Femur (tissue), 1 donor: ENCODE results near the gene ABCA13.

Source experiments
- DNase-seq: peaks from one replicate; pipeline ENCODE4 v3.0.0-alpha.2; 2017

Gene ABCA13

GRCh38 chr7:48537561-48537960 lies 366.3 kb downstream of the ABCA13 start:
- DNase-seq = no peak

GRCh38 chr7:48540746-48541145 lies 369.5 kb downstream of the ABCA13 start:
- no peak for DNase-seq

- no peak for DNase-seq
Observed at GRCh38 chr7:48548667-48549066, 377.4 kb downstream of the ABCA13 start.

GRCh38 chr7:48551652-48552051 lies 380.4 kb downstream of the ABCA13 start:
- no peak for DNase-seq

GRCh38 chr7:48563334-48563733 lies 392.1 kb downstream of the ABCA13 start:
- no peak for DNase-seq

GRCh38 chr7:48575516-48575915 lies 404.3 kb downstream of the ABCA13 start:
- no peak for DNase-seq

GRCh38 chr7:48587475-48587874 lies 416.2 kb downstream of the ABCA13 start:
- DNase-seq = no peak

- no peak for DNase-seq
Observed at GRCh38 chr7:48594349-48594748, 423.1 kb downstream of the ABCA13 start.

GRCh38 chr7:48595756-48596155 lies 424.5 kb downstream of the ABCA13 start:
- DNase-seq = no peak

- DNase-seq = no peak
Observed at GRCh38 chr7:48610705-48611104, 439.4 kb downstream of the ABCA13 start.

- no peak for DNase-seq
Observed at GRCh38 chr7:48611993-48612392, 440.7 kb downstream of the ABCA13 start.

- no peak for DNase-seq
Observed at GRCh38 chr7:48617508-48617907, 446.2 kb downstream of the ABCA13 start.

- no peak for DNase-seq
Observed at GRCh38 chr7:48617993-48618392, 446.7 kb downstream of the ABCA13 start.

GRCh38 chr7:48621076-48621475 lies 449.8 kb downstream of the ABCA13 start:
- no peak for DNase-seq

GRCh38 chr7:48627164-48627563 lies 455.9 kb downstream of the ABCA13 start:
- DNase-seq = no peak

- DNase-seq = no peak
Observed at GRCh38 chr7:48628793-48629349, 457.6 kb downstream of the ABCA13 start.

GRCh38 chr7:48634116-48634632 lies 462.9 kb downstream of the ABCA13 start:
- DNase-seq = no peak

- DNase-seq = no peak
Observed at GRCh38 chr7:48635796-48636195, 464.5 kb downstream of the ABCA13 start.

GRCh38 chr7:48636391-48637015 lies 465.2 kb downstream of the ABCA13 start:
- no peak for DNase-seq

GRCh38 chr7:48637382-48637781 lies 466.1 kb downstream of the ABCA13 start:
- DNase-seq = no peak

- no peak for DNase-seq
Observed at GRCh38 chr7:48638041-48638440, 466.8 kb downstream of the ABCA13 start.

GRCh38 chr7:48643431-48644013 lies 472.3 kb downstream of the ABCA13 start:
- DNase-seq = no peak

GRCh38 chr7:48658138-48658537 lies 486.9 kb downstream of the ABCA13 start:
- DNase-seq = no peak

GRCh38 chr7:48660306-48660870 lies 489.1 kb downstream of the ABCA13 start:
- DNase-seq = no peak
